K562 (cell line): Measurements from ENCODE around the gene RAP1A. TPM values are rescaled to one million over a fixed set of nuclear protein-coding genes. Genes with fewer than 3 reads are reported as not detected.
"Not testable (repeated sequence)": the region's sequence is repeated elsewhere in the genome, so short reads cannot be mapped to it uniquely, and the experiment has no call there.

Experiments
- ATAC-seq: fragments of 200-7000 bp; cut with Tn5 transposase; 3 replicates; pipeline ENCODE4 v1.9.1; 2020; ENCODE audit warnings: moderate library complexity
- BruUV-seq: library from RNA; stranded (reverse); fragments of 400-500 nt; replicated peaks from 2 replicates; lab custom pipeline; 2021; lab: Mats Ljungman, UMichigan
- CTCF ChIA-PET: fragments of 300-600 bp; formaldehyde crosslinking; extraction: SDS; loops from one replicate; lab custom pipeline; 2021; ENCODE audit warnings: low intra/inter-chr PET ratio; lab: Yijun Ruan, JAX
- POLR2A ChIA-PET: fragments of 300-600, 350-650 bp; sonication (Branson Sonifier 250); formaldehyde crosslinking; extraction: SDS; loops from one replicate; lab custom pipeline; 2021; ENCODE audit warnings: antibody characterized with exemption, inconsistent platforms; lab: Yijun Ruan, JAX
- DNase-seq, 4 experiments: peaks; one replicate each; pipeline versions ENCODE4 v3.0.0 to v3.0.0-alpha.2; 2011 to 2018; ENCODE audit warnings: low spot score in 3 of 4, mixed read lengths in 3 of 4; ENCODE audit errors: extremely low read depth in 1 of 4
- FAIRE-seq: peaks from 2 replicates; lab custom pipeline; 2011; peaks lifted over from hg19 to GRCh38; lab: Jason Lieb, UNC
- H2AFZ ChIP-seq: 2 replicates; pipeline ENCODE4 v1.6.0; 2011; ENCODE audit warnings: low read depth, low read length, control low read depth, inconsistent platforms
- H3K27ac ChIP-seq: fragments of 200-600 bp; 3 replicates; pipeline ENCODE4 v1.8.0; 2011; ENCODE audit warnings: low read depth, mild to moderate bottlenecking, control low read depth, inconsistent platforms, low read length, moderate library complexity, mixed read lengths; ENCODE audit errors: extremely low read depth
- H3K27me3 ChIP-seq, 2 experiments: fragments of 300-600 bp in 1 of 2; 2 replicates in 1 of 2; 3 replicates in 1 of 2; pipeline versions ENCODE4 v1.6.0 to v1.8.0; 2011; ENCODE audit warnings: inconsistent platforms in 2 of 2, low read length in 2 of 2, mild to moderate bottlenecking in 1 of 2, mixed read lengths in 1 of 2, moderate library complexity in 1 of 2; ENCODE audit not compliant: control insufficient read depth in 2 of 2, insufficient read depth in 2 of 2
- H3K36me3 ChIP-seq: fragments of 300-600 bp; 3 replicates; pipeline ENCODE4 v1.8.0; 2011; ENCODE audit warnings: mild to moderate bottlenecking, low read length, inconsistent platforms; ENCODE audit not compliant: control insufficient read depth, insufficient read depth
- H3K4me1 ChIP-seq, 2 experiments: fragments of 200-600 bp in 1 of 2; replicated peaks in 1 of 2; 2 replicates in 1 of 2; 3 replicates in 1 of 2; pipeline versions ENCODE4 v1.5.1 to v1.8.0; 2011; ENCODE audit warnings: inconsistent platforms in 2 of 2, low read length in 2 of 2, mild to moderate bottlenecking in 1 of 2, mixed read lengths in 1 of 2, moderate library complexity in 1 of 2; ENCODE audit not compliant: control insufficient read depth in 2 of 2, insufficient read depth in 2 of 2
- H3K4me2 ChIP-seq: 2 replicates; pipeline ENCODE4 v1.6.1; 2011; ENCODE audit warnings: low read length, control low read depth, inconsistent platforms, mixed read lengths; ENCODE audit not compliant: insufficient read depth
- H3K4me3 ChIP-seq: fragments of 200-600 bp; sonication (generic), shearing (Covaris generic); 2 replicates; pipeline ENCODE4 v1.5.1; 2016; ENCODE audit warnings: control low read depth, inconsistent platforms
- H3K79me2 ChIP-seq: fragments of 200-600 bp; 3 replicates; pipeline ENCODE4 v1.8.0; 2011; ENCODE audit warnings: low read length, inconsistent platforms; ENCODE audit not compliant: control insufficient read depth, insufficient read depth
- H3K9ac ChIP-seq, 2 experiments: 2 replicates each; pipeline versions ENCODE4 v1.6.0 to v1.6.1; 2011; ENCODE audit warnings: low read depth in 2 of 2, low read length in 2 of 2, control low read depth in 1 of 2, inconsistent platforms in 1 of 2, mild to moderate bottlenecking in 1 of 2, mixed read lengths in 1 of 2; ENCODE audit not compliant: insufficient read depth in 1 of 2
- H3K9me1 ChIP-seq: one replicate; pipeline ENCODE4 v1.6.0; 2011; ENCODE audit warnings: inconsistent platforms, mild to moderate bottlenecking, low read length, moderate library complexity; ENCODE audit not compliant: control insufficient read depth, insufficient read depth
- H3K9me3 ChIP-seq: replicated peaks from 2 replicates; pipeline ENCODE4 v1.5.1; 2011; ENCODE audit warnings: low read depth, low read length, inconsistent platforms; ENCODE audit not compliant: control insufficient read depth, insufficient read depth
- H4K20me1 ChIP-seq: replicated peaks from 2 replicates; pipeline ENCODE4 v1.6.1; 2011; ENCODE audit warnings: low read length, inconsistent platforms, mixed read lengths; ENCODE audit not compliant: control insufficient read depth, insufficient read depth
- NEUROD1 ChIP-seq: fragments of 150-350 bp; IDR thresholded peaks from 2 replicates; pipeline ENCODE4 v1.6.1; 2014; ENCODE audit warnings: borderline replicate concordance, low read length, low read depth; ENCODE audit not compliant: partially characterized antibody
- RNF2 ChIP-seq: sonication (generic); IDR thresholded peaks from 2 replicates; pipeline ENCODE4 v1.6.1; 2016
- ZNF175 ChIP-seq: fragments of 200-800 bp; sonication (Bioruptor generic); IDR thresholded peaks from 2 replicates; pipeline ENCODE4 v1.6.1; 2016; ENCODE audit warnings: low read depth, mild to moderate bottlenecking, missing genetic modification characterization, missing compliant biosample characterization
- WGBS: fragments of 100-300 bp; shearing (Covaris generic); methylation state at CpG from one replicate; pipeline ENCODE4 v1.1.6; 2016; ENCODE audit warnings: low coverage, mixed read lengths; ENCODE audit not compliant: insufficient coverage; ENCODE audit errors: missing lambda C conversion rate; 5-methylcytosine and 5-hydroxymethylcytosine counted together
- in situ Hi-C: fragments of 300-500 bp; cut with MboI; formaldehyde crosslinking; loops from 4 replicates; pipeline ENCODE4 v1.15.0; 2018; ENCODE audit warnings: inconsistent platforms, mixed read lengths
- intact Hi-C: fragments of 100-400 bp; cut with micrococcal nuclease; formaldehyde crosslinking; loops from 2 replicates; pipeline ENCODE4 v1.14.2; 2022
- polyA plus RNA-seq, 8 experiments: library from polyadenylated mRNA; depleted of rRNA in 4 of 8; stranded (reverse) in 5 of 8; unstranded in 3 of 8; fragments of >200 nt; fragmentation: Nextera tagmentation in 2 of 8; fragmentation: Illumina TruSeq in 1 of 8; extraction: Ambion mirVana in 2 of 8; extraction: Trizol in 1 of 8; gene quantifications; 2 replicates each; pipeline versions ENCODE4 v1.2.1 to v1.2.3, GENCODE V29; 2011 to 2014; ENCODE audit warnings: inconsistent platforms in 1 of 8, missing spikeins in 1 of 8
- total RNA-seq, 7 experiments: library from RNA; depleted of rRNA in 6 of 7; stranded (reverse); fragments of >200 nt in 6 of 7; fragmentation: Illumina TruSeq in 2 of 7; extraction: Trizol in 2 of 7; gene quantifications; 2 replicates each; pipeline versions ENCODE4 v1.2.1 to v1.2.3, GENCODE V29; 2011 to 2021; ENCODE audit warnings: low replicate concordance in 1 of 7

The RAP1A gene
- total and polyA plus RNA-seq, 9 of the 15 experiments (the other 6 are each of a cell fraction or from before 2014, with no cell fraction given) = 13.4 to 86.2 (median 32.5) TPM

- peak; percentile 1 for TF ChIP-seq NEUROD1
- TF ChIP-seq ZNF175 (CRISPR knock-in tag) = 0 out of 2 replicates have a peak, but pooled peaks have one; percentile 6
- 0 out of 2 replicates have a peak, but pooled peaks have one; percentile 6 for TF ChIP-seq RNF2
These were observed 120.6 kb downstream of the RAP1A start (continued) for GRCh38 chr1:111739925-111740765.

GRCh38 chr1:111742292-111742691 lies 122.7 kb downstream of the RAP1A start:
- WGBS = 40% methylated on average over 14 of the region's 14 CpGs
- H3K9me3 ChIP-seq, H3K4me2 ChIP-seq, DNase-seq, H3K4me3 ChIP-seq, H3K79me2 ChIP-seq, ATAC-seq, FAIRE-seq, H3K36me3 ChIP-seq, BruUV-seq, H3K27ac ChIP-seq, H2AFZ ChIP-seq, H3K9ac ChIP-seq, H3K9me1 ChIP-seq, H4K20me1 ChIP-seq, in situ Hi-C loops, intact Hi-C loops: not testable (repeated sequence)
- POLR2A ChIA-PET = interaction anchor here (0.6 kb wide), 1 partner anchor 228 kb away, joined by 3 read pairs; no protein-coding TSS in a partner anchor
- Histone ChIP-seq H3K4me1 (peaks cover 18 to 28% of the 10 kb centered on the region in 2 experiments; a peak in 4 of 5 replicates), H3K27me3 (peaks cover 19 to 72% of the 10 kb centered on the region in 2 experiments)
- CTCF ChIA-PET = interaction anchor here (0.6 kb wide), 1 partner anchor 117 kb away, joined by 3 read pairs; no protein-coding TSS in a partner anchor
